ENCODE data around the gene DPYSL5.

DPYSL5 gene

GRCh38 chr2:26932974-26933373 lies 85.0 kb downstream of the DPYSL5 start:
- no peak for DNase-seq (ENCODE audit: low spot score)

DNA sequence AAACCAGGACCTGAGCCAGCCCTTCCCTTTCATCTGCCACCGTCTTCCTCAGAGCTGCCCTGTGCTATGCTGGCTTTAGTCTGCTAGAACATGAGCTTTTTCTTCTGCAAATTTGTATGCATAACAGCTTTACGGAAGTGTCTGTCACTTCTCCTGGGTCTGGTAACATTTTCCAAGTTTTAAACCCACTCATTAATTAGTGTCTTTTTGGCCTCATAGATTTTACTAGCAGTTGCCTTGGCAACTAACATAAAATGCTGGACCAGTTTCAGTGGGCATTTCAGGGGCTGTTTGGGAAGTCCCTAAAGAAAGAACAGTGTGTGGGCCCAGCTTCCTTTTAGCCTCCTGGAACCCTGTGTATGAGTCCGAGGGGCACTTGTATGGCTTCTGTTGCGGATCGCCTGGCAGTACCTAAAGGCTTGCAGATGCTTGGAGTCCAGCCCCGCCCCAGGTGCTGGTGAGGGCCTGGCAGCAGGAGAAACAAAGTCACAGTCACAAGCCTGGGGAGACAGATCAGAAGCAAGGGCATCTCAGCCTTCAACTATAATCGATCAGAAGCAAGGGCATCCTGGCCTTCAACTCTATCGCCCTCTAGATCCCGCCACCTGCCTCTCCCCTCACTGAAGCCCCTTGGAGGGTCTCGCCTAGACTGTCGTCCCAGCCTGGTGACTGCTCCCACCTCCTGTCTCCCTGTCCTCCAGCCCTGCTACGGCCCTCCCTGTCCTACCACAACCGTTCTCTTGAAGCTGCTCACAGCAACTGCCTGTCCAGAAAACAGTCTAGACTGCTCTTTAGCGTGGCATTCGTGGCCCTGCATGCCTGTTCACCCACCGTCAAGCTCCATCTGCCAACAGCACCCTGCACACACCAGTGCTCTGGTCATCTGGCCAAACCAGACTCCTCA lies 85.8 kb downstream of the DPYSL5 start:
- DNase-seq (ENCODE audit: low spot score) = no peak

- DNase-seq (ENCODE audit: low spot score) = no peak
Observed at GRCh38 chr2:26934335-26934724, 86.4 kb downstream of the DPYSL5 start.

DNA sequence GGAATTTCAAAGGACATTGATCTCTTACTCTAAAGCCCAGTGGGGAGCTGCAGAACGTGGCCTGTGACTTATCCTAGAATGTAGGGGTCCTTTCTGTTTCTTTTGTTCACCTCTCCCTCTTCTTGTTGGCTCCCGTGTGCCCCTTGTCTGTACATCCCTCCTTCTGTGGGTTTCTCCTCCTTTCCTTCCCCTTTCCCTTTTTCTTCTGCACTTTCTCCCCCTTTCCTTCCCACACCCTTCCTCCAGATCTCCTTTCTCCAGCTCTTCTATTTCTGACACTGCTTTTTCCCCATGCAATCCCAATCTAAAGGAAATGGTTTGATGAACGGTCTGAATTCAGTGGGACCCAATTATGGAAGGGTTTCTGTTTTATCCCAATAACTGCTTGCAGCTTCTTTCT lies 87.1 kb downstream of the DPYSL5 start:
- no peak for DNase-seq (ENCODE audit: low spot score)

DNA sequence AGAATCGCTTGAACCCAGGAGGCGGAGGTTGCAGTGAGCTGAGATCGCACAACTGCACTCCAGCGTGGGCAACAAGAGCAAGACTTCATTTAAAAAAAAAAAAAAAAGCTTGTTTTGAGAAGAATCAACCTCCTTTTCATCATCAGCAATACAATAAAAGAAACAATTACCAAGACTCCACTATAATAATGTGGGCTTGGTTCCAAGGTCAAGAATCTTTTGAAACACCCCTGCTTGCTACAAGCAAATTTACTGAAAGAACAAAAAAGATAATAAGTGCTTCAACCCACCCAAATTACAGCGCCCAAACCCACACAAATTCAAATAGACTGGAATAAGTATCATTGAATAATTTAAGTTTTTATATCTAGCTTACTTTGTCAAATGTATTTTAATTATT lies 88.9 kb downstream of the DPYSL5 start:
- no peak for DNase-seq (ENCODE audit: low spot score)

GRCh38 chr2:26938399-26939118 lies 90.6 kb downstream of the DPYSL5 start:
- no peak for DNase-seq (ENCODE audit: low spot score)

- no peak for DNase-seq (ENCODE audit: low spot score)
Observed at GRCh38 chr2:26940001-26940400, 92.1 kb downstream of the DPYSL5 start.

DNA sequence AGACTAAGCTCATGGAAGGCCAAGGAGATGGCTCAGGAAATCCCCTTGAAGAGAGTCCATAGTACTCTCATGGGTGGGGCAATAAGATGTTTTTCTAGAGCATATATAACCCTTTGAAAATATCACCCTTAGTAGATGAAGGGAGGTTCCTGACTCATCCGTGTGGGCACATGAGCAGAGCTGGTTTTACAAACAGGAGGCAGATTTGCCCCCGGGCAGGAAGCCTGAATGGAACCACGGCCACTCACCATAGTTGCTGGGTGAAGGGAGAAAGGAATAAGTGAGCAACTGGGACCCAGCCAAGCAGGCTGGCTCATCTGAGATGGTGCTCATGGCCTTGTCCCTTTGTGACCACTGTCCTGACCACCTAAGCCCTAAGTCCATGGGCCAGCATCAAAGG lies 93.6 kb downstream of the DPYSL5 start:
- no peak for DNase-seq (ENCODE audit: low spot score)

GRCh38 chr2:26942543-26943295 lies 94.8 kb downstream of the DPYSL5 start:
- DNase-seq (ENCODE audit: low spot score) = peak; percentile 72

DNA sequence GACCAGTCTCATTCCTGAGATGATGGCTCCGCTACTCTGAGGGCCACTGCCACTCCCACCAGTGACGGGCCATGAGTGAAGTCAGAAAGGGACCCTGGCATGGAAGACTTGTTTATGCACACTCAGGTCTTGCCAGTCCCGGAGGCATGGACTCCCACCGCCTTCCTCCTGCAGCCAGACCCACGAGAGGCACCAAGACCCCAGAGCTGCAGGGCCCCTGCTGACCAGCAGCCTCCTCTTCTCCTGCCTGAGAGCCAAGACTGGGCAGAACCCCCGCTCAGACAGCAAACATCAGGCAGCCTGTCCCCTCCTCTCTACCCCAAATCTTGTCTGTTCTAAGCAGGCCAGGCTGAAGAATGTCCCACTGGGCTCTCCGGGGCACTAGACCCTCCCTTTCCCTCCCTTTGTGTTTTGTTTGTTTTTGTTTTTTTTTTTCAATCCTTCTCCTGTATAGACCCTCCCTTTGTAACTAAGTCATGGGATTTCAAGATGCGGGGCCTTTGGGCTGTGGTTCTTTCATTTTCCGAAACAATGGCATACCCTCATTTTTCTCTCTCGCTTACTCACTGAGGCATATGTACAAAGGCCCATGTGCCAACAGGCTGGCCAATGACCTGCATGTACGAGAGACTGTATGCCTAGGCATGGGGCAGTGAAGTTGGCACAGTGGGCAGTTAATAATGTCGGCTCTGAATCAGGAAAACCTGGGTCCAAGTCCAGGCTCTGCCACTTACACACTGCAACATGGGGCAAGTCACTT lies 98.2 kb downstream of the DPYSL5 start:
- DNase-seq (ENCODE audit: low spot score) = no peak

DNA sequence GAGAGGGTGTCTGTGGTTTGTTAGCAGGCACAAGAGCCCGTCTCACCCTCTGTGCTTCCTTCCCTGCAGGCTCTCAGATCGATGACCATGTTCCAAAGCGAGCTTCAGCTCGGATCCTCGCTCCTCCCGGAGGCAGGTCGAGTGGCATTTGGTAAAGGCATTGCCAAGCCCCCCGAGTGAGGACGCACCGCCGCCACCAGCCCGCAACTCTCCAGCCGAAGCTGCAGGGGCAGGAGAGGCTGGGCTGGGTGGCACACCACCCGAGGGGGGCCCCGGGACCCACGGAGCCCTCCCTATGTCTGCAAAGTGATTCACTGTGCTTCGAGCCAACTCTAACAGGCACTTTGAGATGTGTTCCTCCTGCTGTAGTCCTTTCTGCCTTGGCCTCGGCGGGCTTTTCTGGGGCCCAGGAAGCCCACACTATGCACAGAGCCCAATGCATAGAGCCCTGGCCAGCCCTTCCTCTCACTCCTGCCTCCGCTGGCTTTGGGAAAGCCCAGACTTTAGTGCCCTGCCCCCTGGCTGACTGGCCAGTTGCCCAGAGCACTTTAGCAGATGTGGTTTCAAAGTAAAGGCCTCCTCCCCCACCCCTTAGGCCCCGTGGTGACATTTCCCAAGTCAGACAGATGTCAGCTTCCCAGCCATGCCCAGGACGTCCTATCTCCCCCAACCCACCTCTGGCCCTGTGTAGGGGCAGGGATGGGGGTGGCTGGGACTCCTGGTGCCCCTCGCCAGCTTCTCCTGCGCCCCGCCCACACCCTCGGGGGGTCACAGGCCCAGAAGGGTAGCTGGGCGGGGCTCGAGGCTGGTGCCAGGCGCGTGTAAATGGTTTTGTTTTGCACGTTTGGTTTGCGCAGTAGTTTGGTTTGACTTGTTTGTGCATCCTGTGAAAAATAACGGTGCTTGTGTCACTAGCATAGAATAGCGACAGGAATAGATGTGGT lies 99.2 kb downstream of the DPYSL5 start:
- DNase-seq (ENCODE audit: low spot score) = peak; percentile 65

DNA sequence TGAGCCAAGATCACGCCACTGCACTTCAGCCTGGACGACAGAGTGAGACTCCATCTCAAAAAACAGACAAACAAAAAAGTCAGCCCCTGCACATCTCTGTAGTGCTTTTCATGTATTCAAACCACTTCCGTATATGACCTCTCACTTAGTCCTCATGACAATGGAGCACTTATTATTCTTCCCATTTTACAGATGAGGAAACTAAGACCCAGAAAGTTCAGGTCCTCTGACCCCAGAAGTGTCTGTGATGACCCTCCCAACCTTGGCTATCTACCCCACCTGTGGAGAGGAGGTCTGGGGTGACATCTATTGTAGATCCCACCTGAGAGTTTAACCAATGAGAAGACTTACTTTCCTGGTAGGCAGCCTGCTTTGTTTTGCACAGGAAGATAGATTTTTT lies 100.9 kb downstream of the DPYSL5 start:
- DNase-seq (ENCODE audit: low spot score) = no peak

GRCh38 chr2:26950246-26950645 lies 102.3 kb downstream of the DPYSL5 start:
- no peak for DNase-seq (ENCODE audit: low spot score)

DNA sequence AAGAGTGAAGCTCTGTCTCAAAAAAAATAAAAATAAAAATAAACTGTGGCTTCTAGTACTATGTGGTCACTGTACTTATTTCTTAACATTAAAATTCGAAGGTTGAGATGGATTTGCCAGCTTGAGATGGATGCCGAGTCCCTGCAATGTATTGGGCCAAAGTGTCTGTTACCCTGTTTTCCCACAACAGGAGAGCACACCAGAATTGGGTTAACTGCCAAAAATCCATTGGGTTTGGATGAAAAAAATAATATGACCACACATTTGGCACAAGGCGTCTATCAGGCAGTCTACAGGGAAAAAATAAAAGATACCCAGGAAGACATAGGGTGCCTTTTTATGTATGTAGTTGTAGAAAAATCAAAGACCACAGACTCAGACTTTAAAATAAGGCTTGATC lies 103.3 kb downstream of the DPYSL5 start:
- DNase-seq (ENCODE audit: low spot score) = no peak

DNA sequence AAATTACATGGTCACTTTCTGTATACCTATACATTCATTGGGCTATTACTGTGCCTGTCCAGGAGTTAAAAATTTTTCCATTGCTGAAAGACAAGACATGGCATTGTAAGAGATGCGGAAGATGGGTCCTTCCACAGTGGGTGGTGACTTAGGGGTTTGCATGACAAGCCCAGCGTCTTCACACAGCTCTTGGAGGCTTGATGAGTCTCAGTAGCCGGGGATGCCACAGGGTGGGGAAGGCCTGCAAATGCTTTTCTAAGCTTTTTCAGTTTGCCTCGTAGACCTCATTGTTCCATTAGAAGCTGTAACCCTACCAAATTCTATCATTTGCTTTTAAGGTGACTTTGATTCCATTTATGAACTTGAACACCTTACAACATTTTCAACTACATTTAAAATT lies 104.4 kb downstream of the DPYSL5 start:
- no peak for DNase-seq (ENCODE audit: low spot score)

DNA sequence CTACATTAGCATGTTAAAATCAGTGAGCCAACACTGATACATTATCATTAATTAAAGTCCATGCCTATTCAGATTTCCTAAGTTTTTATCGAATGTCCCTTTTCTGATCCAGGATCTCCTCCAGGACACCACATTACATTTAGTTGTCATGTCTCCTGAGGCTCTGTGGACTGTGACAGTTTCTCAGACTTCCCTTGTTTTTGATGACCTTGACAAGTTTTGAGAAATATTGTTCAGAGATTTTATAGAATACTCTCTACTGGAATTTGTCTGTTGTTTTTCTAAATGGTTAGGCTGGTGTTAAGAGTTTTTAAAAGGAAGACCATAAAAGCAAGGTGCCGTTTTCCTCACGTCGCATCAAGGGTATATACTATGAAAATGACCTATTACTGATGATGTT lies 106.2 kb downstream of the DPYSL5 start:
- DNase-seq (ENCODE audit: low spot score) = no peak

DNA sequence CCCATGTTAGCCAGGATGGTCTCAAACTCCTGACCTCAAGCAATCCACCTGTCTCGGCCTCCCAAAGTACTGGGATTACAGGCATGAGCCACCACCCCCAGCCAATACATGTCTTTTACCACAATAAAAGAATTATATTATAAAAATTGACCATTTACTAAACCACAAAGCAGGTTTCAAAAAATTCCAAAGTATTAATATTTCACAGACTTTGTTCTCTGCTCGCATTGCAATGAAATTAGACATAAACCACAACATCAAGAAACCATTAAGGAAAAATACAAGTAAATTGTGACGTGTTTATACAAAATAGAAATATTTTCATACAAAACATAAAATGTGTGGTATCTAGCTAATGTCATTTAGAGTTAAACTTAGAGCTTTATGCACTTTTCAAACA lies 109.1 kb downstream of the DPYSL5 start:
- DNase-seq (ENCODE audit: low spot score) = no peak

- no peak for DNase-seq (ENCODE audit: low spot score)
Observed at GRCh38 chr2:26957534-26957933, 109.6 kb downstream of the DPYSL5 start.

DNA sequence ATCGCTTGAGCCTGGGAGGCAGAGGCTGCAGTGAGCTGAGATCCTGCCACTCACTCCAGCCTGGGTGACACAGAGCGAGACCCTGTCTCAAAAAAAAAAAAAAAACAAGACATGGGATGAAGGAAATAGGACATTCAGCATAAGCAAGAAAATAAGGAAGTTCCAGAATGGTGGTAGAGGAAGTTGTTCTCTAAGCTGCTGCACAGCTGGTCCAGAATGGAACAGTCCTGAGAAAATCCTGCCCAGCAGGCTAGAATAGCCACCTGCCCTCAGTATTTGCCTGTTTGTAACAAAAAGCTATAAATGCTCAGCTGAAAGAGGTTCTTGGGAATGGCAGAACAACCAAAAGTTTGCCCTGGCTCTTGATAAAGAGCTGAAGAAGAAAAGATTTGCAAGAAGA lies 111.4 kb downstream of the DPYSL5 start:
- no peak for DNase-seq (ENCODE audit: low spot score)

GRCh38 chr2:26964446-26965130 lies 116.7 kb downstream of the DPYSL5 start:
- DNase-seq (ENCODE audit: low spot score) = no peak
